GM23248 (cell line): ENCODE measurements around the gene KLF1.

Experiments
- EZH2 ChIP-seq: fragments of 200-600 bp; sonication (generic); IDR thresholded peaks from 2 replicates; pipeline ENCODE4 v1.6.1; 2018; ENCODE audit warnings: antibody characterized with exemption, mild to moderate bottlenecking; ENCODE audit not compliant: insufficient read depth, poor library complexity, severe bottlenecking
- EZH2phosphoT487 ChIP-seq: fragments of 200-600 bp; sonication (generic); IDR thresholded peaks from 2 replicates; pipeline ENCODE4 v1.6.1; 2018; ENCODE audit warnings: antibody characterized with exemption, moderate library complexity, mild to moderate bottlenecking, low read depth; ENCODE audit not compliant: insufficient read depth

- TF ChIP-seq EZH2, result no peak
- no peak for TF ChIP-seq EZH2phosphoT487
Measured at GRCh38 chr19:12838182-12838885, 48.7 kb downstream of the KLF1 start, which contains the start of gene MAST1.
